A549 (cell line): ENCODE measurements around the gene SCGB1A1. TPM values are rescaled to one million over a fixed set of nuclear protein-coding genes. Genes with fewer than 3 reads are reported as not detected.
A peak's percentile ranks its signal among the peaks of the same experiment; 100 is the strongest.

ENCODE experiments used
- ATAC-seq, 2 experiments: fragments of 200-7000 bp in 1 of 2; fragments of >200 bp in 1 of 2; cut with Nextera tagmentation in 1 of 2; cut with Tn5 transposase in 1 of 2; 3 replicates each; pipeline versions ENCODE4 v1.8.0 to v1.9.1; 2018 to 2020; ENCODE audit warnings: mild to moderate bottlenecking in 1 of 2, moderate library complexity in 1 of 2
- CTCF ChIA-PET: fragments of 300-600 bp; sonication (Branson Sonifier 250); formaldehyde crosslinking; extraction: SDS; loops from one replicate; lab custom pipeline; 2021; ENCODE audit warnings: antibody characterized with exemption, inconsistent platforms; lab: Yijun Ruan, JAX
- POLR2A ChIA-PET: fragments of 350-600 bp; formaldehyde crosslinking; extraction: SDS; loops from one replicate; lab custom pipeline; 2021; ENCODE audit warnings: antibody characterized with exemption, inconsistent platforms; lab: Yijun Ruan, JAX
- DNase-seq, 2 experiments: peaks; one replicate each; pipeline versions ENCODE4 v3.0.0 to v3.0.0-alpha.2; 2011 to 2016; ENCODE audit warnings: low read depth in 1 of 2, low spot score in 1 of 2
- FAIRE-seq: peaks from 2 replicates; lab custom pipeline; 2011; peaks lifted over from hg19 to GRCh38; lab: Jason Lieb, UNC
- H3K27ac ChIP-seq, 2 experiments: fragments of >200 bp; sonication (Bioruptor Twin); formaldehyde crosslinking; 3 replicates each; pipeline ENCODE4 v1.5.1; 2016 to 2017
- H3K4me1 ChIP-seq: fragments of >200 bp; sonication (Bioruptor Twin); formaldehyde crosslinking; 3 replicates; pipeline ENCODE4 v1.6.1; 2016
- H3K4me2 ChIP-seq: fragments of >200 bp; sonication (Bioruptor Twin); formaldehyde crosslinking; 3 replicates; pipeline ENCODE4 v1.6.1; 2016
- H3K4me3 ChIP-seq: fragments of >200 bp; sonication (Bioruptor Twin); formaldehyde crosslinking; 3 replicates; pipeline ENCODE4 v1.5.1; 2016
- H3K9me3 ChIP-seq: fragments of >200 bp; sonication (Bioruptor Twin); formaldehyde crosslinking; 3 replicates; pipeline ENCODE4 v1.6.1; 2016
- ATOH8 ChIP-seq: fragments of 250-450 bp; sonication (Bioruptor Pico); IDR thresholded peaks from 2 replicates; pipeline ENCODE4 v1.5.0; 2020; ENCODE audit warnings: low read depth, mild to moderate bottlenecking, moderate library complexity
- BHLHE40 ChIP-seq: IDR thresholded peaks from 2 replicates; pipeline ENCODE4 v1.6.1; 2012; ENCODE audit warnings: low read depth, low read length, inconsistent platforms
- CTCF ChIP-seq: fragments of >200 bp; sonication (Bioruptor Twin); formaldehyde crosslinking; IDR thresholded peaks from 3 replicates; pipeline ENCODE4 v1.5.1; 2016
- EP300 ChIP-seq, 2 experiments: fragments of >200 bp; sonication (Bioruptor Twin); formaldehyde crosslinking; IDR thresholded peaks; 2 replicates in 1 of 2; 3 replicates in 1 of 2; pipeline ENCODE4 v1.6.1; 2016 to 2017
- ESRRA ChIP-seq: fragments of 150-350 bp; IDR thresholded peaks from 2 replicates; pipeline ENCODE4 v1.6.1; 2014; ENCODE audit warnings: mild to moderate bottlenecking, low read length, borderline replicate concordance
- HDAC2 ChIP-seq: fragments of 200-600 bp; sonication (generic); IDR thresholded peaks from 2 replicates; pipeline ENCODE4 v1.6.1; 2016
- HES2 ChIP-seq: fragments of >200 bp; sonication (Bioruptor Twin); formaldehyde crosslinking; IDR thresholded peaks from 2 replicates; pipeline ENCODE4 v1.6.1; 2016
- HEYL ChIP-seq: fragments of 250-450 bp; sonication (Bioruptor Pico); IDR thresholded peaks from 2 replicates; pipeline ENCODE4 v1.8.0; 2021; ENCODE audit warnings: mild to moderate bottlenecking, moderate library complexity
- HOXA7 ChIP-seq: fragments of 250-450 bp; sonication (Bioruptor Pico); IDR thresholded peaks from 2 replicates; pipeline ENCODE4 v1.5.0; 2020; ENCODE audit warnings: mild to moderate bottlenecking, moderate library complexity
- JUNB ChIP-seq: fragments of >200 bp; sonication (Bioruptor Twin); formaldehyde crosslinking; IDR thresholded peaks from 2 replicates; pipeline ENCODE4 v1.6.1; 2016
- NFE2L2 ChIP-seq: fragments of 150-350 bp; conservative IDR thresholded peaks from 2 replicates; pipeline ENCODE4 v1.6.1; 2014; ENCODE audit warnings: low read length
- NPAS2 ChIP-seq: fragments of 250-450 bp; sonication (Bioruptor Pico); IDR thresholded peaks from 2 replicates; pipeline ENCODE4 v1.8.0; 2022; ENCODE audit warnings: mild to moderate bottlenecking, moderate library complexity, borderline replicate concordance
- POLR2AphosphoS2 ChIP-seq: conservative IDR thresholded peaks from 2 replicates; pipeline ENCODE4 v1.6.1; 2012; ENCODE audit warnings: low read length, improper control_type of control experiment, inconsistent platforms
- RARB ChIP-seq: fragments of 250-450 bp; sonication (Bioruptor Pico); IDR thresholded peaks from 2 replicates; pipeline ENCODE4 v1.8.0; 2021; ENCODE audit warnings: mild to moderate bottlenecking, moderate library complexity
- REST ChIP-seq: fragments of 200-600 bp; sonication (generic); IDR thresholded peaks from 2 replicates; pipeline ENCODE4 v1.6.1; 2016; ENCODE audit warnings: antibody characterized with exemption, mild to moderate bottlenecking, moderate library complexity
- TP53 ChIP-seq: fragments of 250-450 bp; sonication (Bioruptor Pico); IDR thresholded peaks from 2 replicates; pipeline ENCODE4 v1.5.0; 2021; ENCODE audit warnings: mild to moderate bottlenecking, moderate library complexity
- USF2 ChIP-seq: fragments of 450-650 bp; IDR thresholded peaks from 2 replicates; pipeline ENCODE4 v1.6.1; 2014; ENCODE audit warnings: antibody characterized with exemption
- ZFP36 ChIP-seq: fragments of 450-650 bp; IDR thresholded peaks from 2 replicates; pipeline ENCODE4 v1.6.1; 2014; ENCODE audit warnings: borderline replicate concordance; ENCODE audit not compliant: partially characterized antibody
- WGBS: methylation state at CpG from one replicate; pipeline ENCODE4 v1.1.6; 2017; ENCODE audit errors: missing lambda C conversion rate; 5-methylcytosine and 5-hydroxymethylcytosine counted together
- polyA plus RNA-seq, 4 experiments: library from polyadenylated mRNA; depleted of rRNA in 3 of 4; stranded (reverse); fragments of >200 nt; fragmentation: RNase III in 1 of 4; extraction: RNeasy Plus Mini Kit Qiagen cat#74134 plus additional on column Dnase treatment in 1 of 4; gene quantifications; 2 replicates in 3 of 4; 3 replicates in 1 of 4; pipeline ENCODE4 v1.2.3, GENCODE V29; 2011 to 2017
- TF ChIP-seq, protein P1 (sequence below): fragments of 150-350 bp; IDR thresholded peaks from 2 replicates; pipeline ENCODE4 v1.6.1; 2014; ENCODE audit warnings: low read depth, mild to moderate bottlenecking, low read length

SCGB1A1 gene
- polyA plus RNA-seq, 2 of the 4 experiments (the other 2 are of a cell fraction) = 0.47 TPM; not detected in 1

- ChIA-PET POLR2A (no interaction called here), CTCF (interaction anchor here (1.8 to 3.7 kb wide), 2 partner anchors 21 to 96 kb away, joined by 10 to 20 read pairs; no protein-coding TSS in a partner anchor)
- H3K4me2 ChIP-seq = no peak overlapping the region
- H3K9me3 ChIP-seq = no peaks in the 10 kb centered on the region
- FAIRE-seq (no peak), ATAC-seq (no peak), DNase-seq (no peak)
- 80% methylated on average over 5 of the region's 5 CpGs for WGBS
- TF ChIP-seq HOXA7 (no peak), BHLHE40 (no peak), HEYL (CRISPR knock-in tag) (no peak), HDAC2 (no peak), ATOH8 (CRISPR knock-in tag) (no peak), JUNB (no peak), POLR2AphosphoS2 (no peak), TP53 (CRISPR knock-in tag) (no peak), RARB (CRISPR knock-in tag) (no peak), HES2 (no peak), CTCF (no peak), EP300 (IDR thresholded peaks at IDR 0.05) (no peak), ESRRA (no peak), NFE2L2 (no peak), USF2 (no peak), ZFP36 (no peak), REST (no peak), NPAS2 (CRISPR knock-in tag) (no peak)
- TF ChIP-seq, protein P1, sequence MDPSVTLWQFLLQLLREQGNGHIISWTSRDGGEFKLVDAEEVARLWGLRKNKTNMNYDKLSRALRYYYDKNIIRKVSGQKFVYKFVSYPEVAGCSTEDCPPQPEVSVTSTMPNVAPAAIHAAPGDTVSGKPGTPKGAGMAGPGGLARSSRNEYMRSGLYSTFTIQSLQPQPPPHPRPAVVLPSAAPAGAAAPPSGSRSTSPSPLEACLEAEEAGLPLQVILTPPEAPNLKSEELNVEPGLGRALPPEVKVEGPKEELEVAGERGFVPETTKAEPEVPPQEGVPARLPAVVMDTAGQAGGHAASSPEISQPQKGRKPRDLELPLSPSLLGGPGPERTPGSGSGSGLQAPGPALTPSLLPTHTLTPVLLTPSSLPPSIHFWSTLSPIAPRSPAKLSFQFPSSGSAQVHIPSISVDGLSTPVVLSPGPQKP = no peak
- no peak overlapping the region for H3K4me3 ChIP-seq
- peaks cover 22% of the 10 kb centered on the region; the same call in 2 of the 3 replicates for H3K4me1 ChIP-seq
- H3K27ac ChIP-seq = peak overlapping the region in 1 of 2 experiments; percentile 26; a peak in 1 of 6 replicates
Observed at GRCh38 chr11:62446091-62446490, 27.3 kb downstream of the SCGB1A1 start.
